NCI-H82 treated with DMSO at 0.1 percent for 48 hours (cell line): ENCODE measurements around the gene A2M.

Experiments
- DNase-seq: peaks from one replicate; lab custom pipeline; 2025; ENCODE audit not compliant: unreplicated experiment; lab: John Stamatoyannopoulos, UW

A2M gene

GRCh38 chr12:9074484-9075137, 41.1 kb downstream of the A2M start:
- no peak for DNase-seq

- DNase-seq, result no peak
These were observed 42.6 kb downstream of the A2M start for GRCh38 chr12:9073076-9073475.

- DNase-seq, result no peak
These were observed 43.2 kb downstream of the A2M start for GRCh38 chr12:9072481-9073038.

- DNase-seq, result no peak
These were observed 43.8 kb downstream of the A2M start for GRCh38 chr12:9071969-9072368.

- DNase-seq, result no peak
These were observed 44.2 kb downstream of the A2M start for GRCh38 chr12:9071518-9071917.

GRCh38 chr12:9070351-9070750, 45.4 kb downstream of the A2M start:
- DNase-seq, result no peak

GRCh38 chr12:9068600-9068999, 47.1 kb downstream of the A2M start:
- no peak for DNase-seq

- DNase-seq, result no peak
These were observed 47.6 kb downstream of the A2M start for GRCh38 chr12:9068086-9068485.

GRCh38 chr12:9066755-9067423, 48.8 kb downstream of the A2M start:
- no peak for DNase-seq

- DNase-seq, result no peak
These were observed 49.5 kb downstream of the A2M start for GRCh38 chr12:9066183-9066623.

GRCh38 chr12:9065607-9065856, 50.2 kb downstream of the A2M start:
- no peak for DNase-seq

GRCh38 chr12:9064815-9065606, 50.7 kb downstream of the A2M start:
- DNase-seq, result no peak

GRCh38 chr12:9064201-9064814, 51.4 kb downstream of the A2M start:
- DNase-seq, result no peak

- DNase-seq, result no peak
These were observed 63.1 kb downstream of the A2M start for GRCh38 chr12:9052610-9053009.

- no peak for DNase-seq
These were observed 64.6 kb downstream of the A2M start for GRCh38 chr12:9051158-9051550.

- DNase-seq, result no peak
These were observed 65.1 kb downstream of the A2M start for GRCh38 chr12:9050521-9051157.

GRCh38 chr12:9049520-9050133, 66.1 kb downstream of the A2M start:
- DNase-seq, result no peak

GRCh38 chr12:9048930-9049329, 66.8 kb downstream of the A2M start:
- DNase-seq, result no peak

GRCh38 chr12:9047105-9047504, 68.6 kb downstream of the A2M start:
- DNase-seq, result no peak

- no peak for DNase-seq
These were observed 72.0 kb downstream of the A2M start for GRCh38 chr12:9043766-9044165.

GRCh38 chr12:9041321-9041720, 74.4 kb downstream of the A2M start:
- DNase-seq, result no peak
